Stimulated activated CD8-positive, alpha-beta memory T cell treated with anti-CD3 and anti-CD28 coated beads, Interleukin-4, amount 100 ng/mL, for 1 hour (primary cell): ENCODE data around the gene NT5C3B.
"Not testable (repeated sequence)": the region's sequence is repeated elsewhere in the genome, so short reads cannot be mapped to it uniquely, and the experiment has no call there.

Source experiments
- DNase-seq, 2 donors: peaks; one replicate each; pipeline ENCODE4 v3.0.0-alpha.2; 2020; ENCODE audit warnings: low read depth in 2 of 2, low spot score in 1 of 2

NT5C3B gene

GRCh38 chr17:41785091-41785858 is 50.8 kb downstream of the NT5C3B start:
- DNase-seq: no peak

DNA sequence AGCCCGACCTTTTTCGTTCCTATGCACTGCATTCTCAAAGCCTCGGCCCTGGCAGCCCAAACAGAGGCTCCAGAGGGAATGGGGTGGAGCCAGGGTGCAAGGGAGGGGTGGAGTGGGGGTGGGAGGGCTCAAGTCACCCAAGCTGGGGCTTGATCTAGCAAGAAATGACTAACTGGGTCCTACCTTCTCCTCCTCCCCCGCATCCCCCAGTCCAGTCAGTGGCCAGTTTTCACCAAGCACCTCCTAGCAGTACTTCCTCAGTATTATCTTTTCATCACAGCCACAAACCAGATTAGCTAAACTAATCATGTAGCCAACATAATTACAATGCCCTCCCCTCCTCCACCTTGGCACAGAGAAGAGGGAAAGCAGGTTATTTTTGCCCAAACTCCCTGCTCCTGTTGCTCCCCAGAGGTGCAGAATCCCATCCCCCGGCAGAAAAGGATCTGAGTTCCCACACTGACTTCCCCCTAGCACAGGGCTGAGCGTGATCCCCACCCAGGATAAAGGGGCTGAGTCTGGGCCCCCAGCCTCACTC is 51.8 kb downstream of the NT5C3B start:
- no peak for DNase-seq

DNA sequence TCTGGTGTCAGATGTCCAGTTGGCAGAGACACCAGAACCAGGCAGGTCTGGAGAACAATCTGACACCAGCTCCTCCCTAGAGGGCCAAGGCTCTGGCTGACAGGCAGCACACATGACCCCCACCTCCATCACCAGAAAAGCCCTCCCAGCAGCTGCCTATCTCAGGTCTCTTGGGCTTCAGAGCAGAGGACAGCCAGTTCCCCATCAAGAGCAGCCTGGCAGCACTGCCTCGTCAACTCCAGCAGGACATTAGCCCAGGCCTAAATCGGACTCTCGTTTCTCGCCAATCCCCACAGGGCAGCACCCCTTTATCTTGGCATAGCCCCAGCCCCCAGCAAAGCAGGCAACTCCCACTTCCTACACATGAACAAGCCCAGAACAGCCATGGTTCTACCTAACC is 53.9 kb downstream of the NT5C3B start:
- no peak for DNase-seq

GRCh38 chr17:41781404-41782110 is 54.5 kb downstream of the NT5C3B start:
- no peak for DNase-seq

DNA sequence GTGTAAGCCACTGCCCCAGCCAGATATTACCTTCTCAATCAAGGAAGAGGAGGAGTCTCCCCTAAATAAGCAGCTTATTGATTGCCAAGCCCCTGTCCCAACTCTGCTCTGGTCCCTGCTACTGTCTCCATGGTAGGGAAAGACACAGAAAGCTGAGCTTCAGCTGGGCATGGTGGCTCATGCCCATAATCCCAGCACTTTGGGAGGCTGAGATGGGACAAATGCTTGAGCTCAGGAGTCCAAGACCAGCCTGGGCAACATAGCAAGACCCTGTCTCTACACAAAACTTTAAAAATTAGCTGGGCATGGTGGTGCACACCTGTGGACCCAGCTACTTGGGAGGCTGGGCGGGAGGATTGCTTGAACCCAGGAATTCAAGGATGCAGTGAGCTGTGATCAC is 56.1 kb downstream of the NT5C3B start:
- DNase-seq: no peak

GRCh38 chr17:41777574-41778188 is 58.4 kb downstream of the NT5C3B start:
- DNase-seq: no peak

GRCh38 chr17:41777157-41777573 is 58.9 kb downstream of the NT5C3B start:
- no peak for DNase-seq

- DNase-seq: not testable (repeated sequence)
These were observed 59.7 kb downstream of the NT5C3B start for GRCh38 chr17:41776262-41776900.

DNA sequence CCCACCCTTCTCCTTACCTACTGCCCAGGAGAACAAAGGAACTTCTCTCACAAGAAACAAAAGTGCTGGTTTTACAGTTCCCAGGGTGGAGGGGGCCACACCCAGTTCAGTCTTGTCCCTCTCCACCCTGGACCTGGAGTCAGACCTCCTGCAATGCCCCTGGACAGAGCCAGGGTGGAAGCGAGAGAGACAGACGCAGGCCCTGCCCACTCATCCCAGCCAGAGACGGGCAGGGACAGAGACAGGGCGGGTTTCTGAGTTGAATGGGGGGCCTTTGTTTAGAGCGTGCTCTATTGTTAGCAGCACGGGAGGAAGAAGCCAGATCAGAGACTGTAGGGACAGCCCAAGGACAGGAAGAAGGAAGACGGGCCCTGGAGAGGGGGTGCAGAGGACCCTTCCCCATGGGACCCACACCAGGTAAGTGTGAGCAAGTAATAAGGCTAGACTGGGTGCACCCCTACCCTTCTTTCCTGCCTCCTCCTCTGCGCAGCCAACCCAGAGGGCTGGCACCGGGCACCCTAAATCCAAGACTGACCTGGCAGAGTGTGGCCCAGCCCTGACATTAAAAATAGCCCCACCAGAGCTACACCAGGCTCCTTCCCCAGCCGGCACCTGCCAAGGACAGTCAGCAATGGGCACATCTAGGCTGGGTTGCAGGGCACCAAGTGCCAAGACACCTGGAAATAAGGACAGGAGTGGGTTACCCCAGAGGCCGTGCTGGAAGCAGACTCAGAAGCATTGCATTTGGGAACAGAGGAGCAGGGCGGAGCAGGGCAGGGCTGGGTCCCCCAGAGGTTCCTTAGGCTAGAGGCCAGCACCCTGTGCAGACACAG is 60.4 kb downstream of the NT5C3B start:
- DNase-seq: no peak
